HG02588 (cell line): ENCODE results near the gene FOXQ1.
"Not testable (repeated sequence)": the region's sequence is repeated elsewhere in the genome, so short reads cannot be mapped to it uniquely, and the experiment has no call there.

Source experiments
- ATAC-seq: cut with Tn5 transposase; IDR thresholded peaks from one replicate; pipeline ENCODE4 v1.9.1; 2021; ENCODE audit warnings: mild to moderate bottlenecking, moderate library complexity; ENCODE audit not compliant: unreplicated experiment

FOXQ1 gene

GRCh38 chr6:1321738-1322137 lies 9.8 kb downstream of the FOXQ1 start:
- ATAC-seq = no peak

- no peak for ATAC-seq
These were observed 10.3 kb downstream of the FOXQ1 start for GRCh38 chr6:1322156-1322555.

- no peak for ATAC-seq
These were observed 10.9 kb downstream of the FOXQ1 start for GRCh38 chr6:1322696-1323219.

- ATAC-seq = no peak
These were observed 13.0 kb downstream of the FOXQ1 start for GRCh38 chr6:1324936-1325335.

GRCh38 chr6:1325461-1326309 lies 13.8 kb downstream of the FOXQ1 start:
- no peak for ATAC-seq

GRCh38 chr6:1326535-1327121 lies 14.7 kb downstream of the FOXQ1 start:
- no peak for ATAC-seq

GRCh38 chr6:1327630-1328029 lies 15.7 kb downstream of the FOXQ1 start:
- no peak for ATAC-seq

- no peak for ATAC-seq
These were observed 16.4 kb downstream of the FOXQ1 start for GRCh38 chr6:1328129-1328800.

- ATAC-seq = no peak
These were observed 17.8 kb downstream of the FOXQ1 start for GRCh38 chr6:1329708-1330107.

GRCh38 chr6:1334684-1335083 lies 22.8 kb downstream of the FOXQ1 start:
- ATAC-seq = no peak

- ATAC-seq = no peak
These were observed 23.6 kb downstream of the FOXQ1 start for GRCh38 chr6:1335367-1336037.

GRCh38 chr6:1336246-1336843 lies 24.4 kb downstream of the FOXQ1 start:
- no peak for ATAC-seq

GRCh38 chr6:1337791-1338190 lies 25.9 kb downstream of the FOXQ1 start:
- no peak for ATAC-seq

GRCh38 chr6:1346101-1346500 lies 34.2 kb downstream of the FOXQ1 start:
- ATAC-seq = no peak

- no peak for ATAC-seq
These were observed 34.7 kb downstream of the FOXQ1 start for GRCh38 chr6:1346558-1347091.

- ATAC-seq = no peak
These were observed 35.3 kb downstream of the FOXQ1 start for GRCh38 chr6:1347161-1347560.

- ATAC-seq = no peak
These were observed 36.8 kb downstream of the FOXQ1 start for GRCh38 chr6:1348675-1349074.

GRCh38 chr6:1349655-1350054 lies 37.8 kb downstream of the FOXQ1 start:
- ATAC-seq = no peak

- no peak for ATAC-seq
These were observed 39.6 kb downstream of the FOXQ1 start for GRCh38 chr6:1351381-1352008.

- ATAC-seq = not testable (repeated sequence)
These were observed 43.2 kb downstream of the FOXQ1 start for GRCh38 chr6:1355068-1355467.
